Activated T-helper 2 cell treated with anti-CD3 and anti-CD28 coated beads, Interferon-gamma antibody, Interleukin-2, Interleukin-4, amounts not matched to agents 10 μg/mL and 5 μg/mL and 100 μg/mL, durations not matched to agents 14 hours and 24 hours and 36 hours (primary cell): ENCODE data around the gene EHD3. TPM values are rescaled to one million over a fixed set of nuclear protein-coding genes. Genes with fewer than 3 reads are reported as not detected.
A peak's percentile ranks its signal among the peaks of the same experiment; 100 is the strongest.

Experiments used
- DNase-seq: peaks from one replicate; pipeline ENCODE4 v3.0.0; 2021; ENCODE audit warnings: low spot score
- H3K27ac Mint-ChIP-seq: one replicate; pipeline ENCODE4 v1.8.0; 2021; ENCODE audit warnings: mixed read lengths
- H3K27me3 Mint-ChIP-seq: one replicate; pipeline ENCODE4 v1.8.0; 2021; ENCODE audit warnings: low read depth, mixed read lengths
- H3K36me3 Mint-ChIP-seq: one replicate; pipeline ENCODE4 v1.8.0; 2021; ENCODE audit warnings: low read depth, mixed read lengths
- H3K4me1 Mint-ChIP-seq: one replicate; pipeline ENCODE4 v1.8.0; 2021; ENCODE audit warnings: low read depth, mixed read lengths
- H3K4me3 Mint-ChIP-seq: one replicate; pipeline ENCODE4 v1.8.0; 2021; ENCODE audit warnings: low read depth, mild to moderate bottlenecking, moderate library complexity, mixed read lengths
- H3K9me3 Mint-ChIP-seq: one replicate; pipeline ENCODE4 v1.8.0; 2021; ENCODE audit warnings: mixed read lengths
- intact Hi-C: fragments of 100-400 bp; cut with micrococcal nuclease; formaldehyde crosslinking; loops from one replicate; pipeline ENCODE4 v1.15.1; 2023
- total RNA-seq: library from RNA; stranded (reverse); gene quantifications from 2 replicates; pipeline ENCODE4 v1.2.3, GENCODE V29; 2022

The EHD3 gene
- total RNA-seq, 1 donor from 2014 or later, result 1.6 TPM

DNA sequence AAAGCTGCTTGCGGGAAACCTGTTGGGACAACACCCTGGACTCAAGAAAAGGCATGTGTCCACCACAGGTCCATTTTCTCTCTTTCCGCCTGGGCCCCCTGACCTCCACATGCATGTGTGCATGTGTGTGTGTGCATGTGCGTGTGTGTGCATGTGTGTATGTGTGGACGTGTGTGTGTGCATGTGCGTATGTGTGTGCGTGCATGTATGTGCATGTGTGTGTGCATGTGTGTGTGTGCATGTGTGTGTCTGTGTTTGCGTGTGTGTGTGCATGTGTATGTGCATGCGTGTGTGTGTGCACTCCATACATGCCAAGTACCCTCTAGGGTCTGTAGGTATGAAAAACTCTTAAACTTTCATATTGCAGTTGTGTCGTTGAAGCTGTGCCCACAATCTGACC, 33.0 kb upstream of the EHD3 start:
- Mint-ChIP-seq H3K27ac (no peak overlapping the region), H3K4me3 (no peak overlapping the region), H3K36me3 (no peaks in the 10 kb centered on the region), H3K4me1 (no peaks in the 10 kb centered on the region), H3K9me3 (no peaks in the 10 kb centered on the region), H3K27me3 (peaks cover 2% of the 10 kb centered on the region)
- intact Hi-C loops, result no loop called here
- no peak for DNase-seq

DNA sequence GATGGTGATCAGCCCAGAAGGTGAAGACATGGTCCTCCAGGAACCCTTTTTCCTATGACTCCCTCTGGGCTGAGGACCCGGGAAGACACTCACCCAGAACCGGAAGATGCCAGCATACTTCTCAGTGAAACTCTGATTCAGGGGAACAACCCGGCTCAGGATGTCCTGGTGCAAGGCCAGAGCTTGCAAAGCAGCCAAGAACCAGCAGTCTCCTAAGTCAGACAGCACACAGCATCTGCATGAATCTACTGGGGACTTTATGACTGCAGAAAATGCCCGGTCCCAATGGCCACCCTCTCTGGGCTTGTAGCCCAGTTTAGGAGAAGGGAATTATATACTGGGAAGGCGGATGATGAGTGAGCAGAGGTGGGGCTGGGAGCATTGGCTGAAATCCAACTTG, 31.9 kb upstream of the EHD3 start:
- H3K36me3 Mint-ChIP-seq, result no peaks in the 10 kb centered on the region
- no peak overlapping the region for H3K27ac Mint-ChIP-seq
- H3K4me3 Mint-ChIP-seq, result no peak overlapping the region
- H3K27me3 Mint-ChIP-seq, result peaks cover 2% of the 10 kb centered on the region
- no peaks in the 10 kb centered on the region for H3K9me3 Mint-ChIP-seq
- H3K4me1 Mint-ChIP-seq, result no peaks in the 10 kb centered on the region
- DNase-seq, result no peak
- intact Hi-C loops, result no loop called here

DNA sequence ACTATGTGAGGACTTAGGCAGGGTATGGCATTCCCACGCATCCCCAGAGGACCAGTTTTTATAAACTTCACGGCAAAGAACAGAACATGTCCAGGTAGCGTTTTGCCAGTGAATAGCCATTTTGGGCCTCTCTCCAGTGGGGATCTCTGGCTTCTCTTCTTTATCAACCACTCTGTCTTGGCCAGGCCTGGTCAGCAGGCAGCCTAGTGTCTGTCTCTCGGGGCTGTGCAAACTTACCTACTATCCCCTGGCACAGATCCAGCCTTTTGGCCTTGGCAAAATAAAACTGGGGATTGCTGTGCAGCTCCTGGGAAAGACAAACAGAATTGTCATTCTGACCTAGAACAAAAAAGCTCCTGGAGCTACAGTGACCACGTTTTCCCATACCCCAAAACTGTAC, 31.1 kb upstream of the EHD3 start:
- Mint-ChIP-seq H3K4me1 (no peaks in the 10 kb centered on the region), H3K36me3 (no peaks in the 10 kb centered on the region), H3K27ac (no peak overlapping the region), H3K9me3 (no peaks in the 10 kb centered on the region), H3K27me3 (peaks cover 2% of the 10 kb centered on the region), H3K4me3 (no peak overlapping the region)
- no peak for DNase-seq
- intact Hi-C loops, result no loop called here

DNA sequence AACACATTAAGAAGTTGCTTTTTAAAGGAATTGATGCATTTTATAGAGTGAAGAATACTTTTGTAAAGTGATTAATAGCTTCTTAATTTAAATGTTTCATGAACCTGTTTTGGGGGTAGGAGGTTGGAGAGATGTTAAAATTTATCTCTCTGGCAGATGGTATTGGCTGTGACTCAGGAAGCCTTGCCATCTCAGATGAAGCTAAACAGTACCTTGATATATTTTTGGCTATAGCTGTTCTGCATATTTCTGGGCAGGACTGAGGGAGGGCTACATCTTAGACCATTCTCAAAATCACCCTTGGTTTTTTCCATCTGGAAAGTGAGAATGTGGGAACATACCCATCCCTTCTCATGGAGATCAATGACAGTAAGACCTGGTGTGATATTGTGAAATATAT, 30.0 kb upstream of the EHD3 start:
- no peak for DNase-seq
- Mint-ChIP-seq H3K9me3 (no peaks in the 10 kb centered on the region), H3K4me1 (no peaks in the 10 kb centered on the region), H3K36me3 (no peaks in the 10 kb centered on the region), H3K4me3 (no peak overlapping the region), H3K27ac (no peak overlapping the region), H3K27me3 (peaks cover 1% of the 10 kb centered on the region)
- intact Hi-C loops, result no loop called here

DNA sequence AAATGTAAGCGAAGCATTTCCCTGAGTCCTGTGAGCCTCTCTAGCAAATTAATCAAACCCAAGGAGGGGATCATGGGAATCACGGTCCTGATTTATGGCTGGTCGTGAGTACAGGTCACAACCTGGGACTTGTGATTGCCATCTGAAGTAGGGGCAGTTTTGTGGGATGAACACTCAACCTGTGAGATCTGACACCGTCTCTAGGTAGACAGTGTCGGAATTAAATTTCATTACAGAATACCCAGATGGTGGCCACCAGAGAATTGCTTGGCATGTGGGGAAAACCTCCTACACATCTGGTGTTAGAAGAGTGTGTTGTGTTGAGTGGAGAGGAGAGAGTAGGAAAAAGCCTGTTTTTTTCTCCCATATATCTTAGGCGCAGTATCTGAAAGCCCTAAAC, 29.2 kb upstream of the EHD3 start:
- no peak for DNase-seq
- Mint-ChIP-seq H3K36me3 (no peaks in the 10 kb centered on the region), H3K27ac (no peak overlapping the region), H3K4me1 (no peaks in the 10 kb centered on the region), H3K9me3 (no peaks in the 10 kb centered on the region), H3K27me3 (no peaks in the 10 kb centered on the region), H3K4me3 (no peak overlapping the region)
- intact Hi-C loops, result no loop called here

DNA sequence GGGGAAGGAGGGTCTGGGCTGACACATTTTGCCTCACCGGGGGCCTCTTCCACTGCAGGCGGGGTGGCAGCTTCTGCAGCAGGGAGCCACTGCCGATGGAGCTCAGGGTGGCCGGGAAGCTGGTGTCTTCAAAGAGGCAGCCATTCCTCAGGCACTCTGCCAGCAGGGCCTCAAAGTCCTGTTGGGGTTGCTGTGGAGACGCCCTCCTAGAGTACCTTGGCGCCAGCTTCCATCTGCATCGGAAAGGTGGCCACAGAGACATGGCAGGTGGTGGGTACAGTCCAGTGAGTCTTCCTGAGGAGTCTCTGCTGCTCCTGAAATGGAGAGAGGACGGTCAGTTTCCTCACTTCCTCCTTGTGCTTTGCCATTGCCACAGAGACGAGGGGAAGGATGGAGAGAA, 28.8 kb upstream of the EHD3 start:
- Mint-ChIP-seq H3K4me1 (no peaks in the 10 kb centered on the region), H3K4me3 (no peak overlapping the region), H3K9me3 (no peaks in the 10 kb centered on the region), H3K27me3 (no peaks in the 10 kb centered on the region), H3K36me3 (no peaks in the 10 kb centered on the region), H3K27ac (no peak overlapping the region)
- intact Hi-C loops, result no loop called here
- no peak for DNase-seq

DNA sequence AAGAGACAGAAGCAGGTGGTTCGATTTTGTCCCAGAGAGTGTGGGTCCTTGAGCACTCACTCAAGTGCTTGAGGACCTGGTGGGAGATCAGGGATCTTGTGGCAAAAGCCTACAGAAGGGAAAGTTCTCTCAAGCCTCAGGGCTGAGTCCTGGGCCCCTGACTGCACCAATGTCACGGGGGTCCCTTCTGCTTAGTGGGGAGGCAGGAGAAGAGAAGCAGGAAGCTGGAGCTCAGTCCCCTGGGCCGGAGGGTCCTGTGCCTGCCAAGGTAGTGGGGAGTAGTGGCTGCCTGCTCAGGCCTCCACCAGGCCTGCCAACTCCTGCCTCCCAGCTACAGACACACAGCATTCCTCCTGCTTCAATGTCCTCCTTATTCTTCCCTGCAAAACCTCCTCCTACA, 28.3 kb upstream of the EHD3 start:
- Mint-ChIP-seq H3K36me3 (no peaks in the 10 kb centered on the region), H3K4me3 (no peak overlapping the region), H3K4me1 (no peaks in the 10 kb centered on the region), H3K27me3 (no peaks in the 10 kb centered on the region), H3K27ac (no peak overlapping the region), H3K9me3 (no peaks in the 10 kb centered on the region)
- no peak for DNase-seq
- intact Hi-C loops, result no loop called here

DNA sequence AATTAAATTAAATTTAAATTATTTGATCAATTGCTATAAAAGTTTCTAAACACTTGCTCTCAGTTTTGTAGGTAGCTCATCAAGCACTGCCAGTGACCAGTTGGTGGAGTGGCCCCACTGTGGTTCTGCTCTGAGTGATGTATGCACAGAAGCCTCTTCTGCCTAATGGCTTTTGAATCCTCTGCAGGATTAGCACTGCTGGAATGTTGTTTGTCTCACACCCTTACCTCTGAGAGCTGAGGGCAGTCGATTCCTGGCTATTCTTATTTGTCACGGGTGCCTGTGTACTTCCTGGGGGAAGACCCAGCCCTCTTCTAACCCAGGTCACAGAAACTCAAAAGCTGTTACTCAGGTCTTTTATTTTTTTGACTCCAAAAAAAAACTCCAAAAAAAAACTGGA, 26.2 kb upstream of the EHD3 start:
- Mint-ChIP-seq H3K27ac (no peak overlapping the region), H3K27me3 (no peaks in the 10 kb centered on the region), H3K9me3 (no peaks in the 10 kb centered on the region), H3K4me1 (peaks cover 3% of the 10 kb centered on the region), H3K4me3 (no peak overlapping the region), H3K36me3 (no peaks in the 10 kb centered on the region)
- intact Hi-C loops, result no loop called here
- DNase-seq, result no peak

DNA sequence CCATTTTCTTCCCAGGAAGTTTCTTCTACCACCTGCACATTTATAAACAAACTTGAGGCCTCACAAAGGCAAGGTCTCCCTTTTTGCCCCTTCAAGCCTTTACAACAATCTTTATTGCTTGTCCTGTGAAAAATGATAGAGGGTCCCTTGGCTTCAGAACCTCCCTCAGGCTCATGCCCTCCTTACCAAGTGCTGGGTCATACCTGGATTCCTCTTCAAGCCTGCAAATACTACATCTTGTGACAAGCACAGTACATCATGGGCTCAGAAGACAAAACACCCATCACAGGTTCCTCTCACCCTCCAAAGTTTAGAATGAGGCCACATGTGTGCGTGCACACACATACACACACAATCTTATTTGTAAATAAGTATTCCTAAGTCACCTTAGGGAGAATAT, 25.7 kb upstream of the EHD3 start:
- Mint-ChIP-seq H3K9me3 (no peaks in the 10 kb centered on the region), H3K4me3 (no peak overlapping the region)

DNA sequence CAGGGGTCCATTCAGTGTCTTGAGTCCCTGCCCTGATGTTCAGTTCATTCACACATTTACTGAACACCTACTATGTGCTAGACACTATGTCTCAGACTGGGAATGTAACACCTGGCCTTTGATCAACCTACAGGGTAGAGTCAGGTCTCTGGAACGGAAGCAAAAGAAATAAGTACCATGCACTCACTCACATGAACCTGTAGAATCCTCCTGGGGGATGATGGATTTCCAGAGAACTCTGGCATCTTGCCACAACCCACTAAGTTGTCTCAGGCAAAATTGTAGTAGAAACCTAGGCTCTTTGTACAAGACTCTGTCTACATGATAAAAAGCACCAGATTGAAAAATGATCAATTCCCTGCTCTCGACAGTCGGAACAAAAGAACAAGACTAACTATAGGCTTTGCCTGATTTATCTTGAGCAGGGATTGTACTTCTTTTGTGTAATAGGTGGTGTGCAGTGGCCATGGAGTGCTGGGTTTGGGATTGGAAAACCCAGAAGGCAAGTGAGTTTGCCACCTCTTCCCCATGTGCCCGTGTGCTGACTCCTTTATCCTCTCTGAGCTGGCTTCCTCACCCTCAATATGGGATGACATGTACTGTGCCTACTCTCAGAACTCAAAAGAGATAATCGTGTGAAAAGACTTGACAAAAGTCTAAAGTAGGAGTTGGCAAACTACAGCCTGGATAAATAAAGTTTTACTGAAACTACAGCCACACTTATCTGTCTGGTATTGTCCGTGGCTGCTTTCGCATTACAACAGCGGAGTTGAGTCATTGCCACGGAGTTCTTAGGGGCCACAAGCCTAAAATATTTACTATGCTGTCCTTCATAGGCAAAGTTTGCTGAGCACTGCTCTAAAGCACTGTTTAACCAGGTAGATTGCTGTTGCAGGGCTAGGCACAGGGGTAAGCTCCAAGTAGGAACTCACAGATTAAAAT, 21.0 kb upstream of the EHD3 start:
- no peaks in the 10 kb centered on the region for H3K27me3 Mint-ChIP-seq
- intact Hi-C loops, result no loop called here
- DNase-seq, result no peak
- H3K27ac Mint-ChIP-seq, result no peak overlapping the region
- no peaks in the 10 kb centered on the region for H3K9me3 Mint-ChIP-seq
- H3K4me1 Mint-ChIP-seq, result peaks cover 39% of the 10 kb centered on the region
- no peak overlapping the region for H3K4me3 Mint-ChIP-seq
- H3K36me3 Mint-ChIP-seq, result no peaks in the 10 kb centered on the region

More for the DNA sequence above, 25.7 kb upstream of the EHD3 start:
- peaks cover 3% of the 10 kb centered on the region for H3K4me1 Mint-ChIP-seq
- no peak for DNase-seq
- H3K27ac Mint-ChIP-seq, result no peak overlapping the region
- no peaks in the 10 kb centered on the region for H3K36me3 Mint-ChIP-seq
- H3K27me3 Mint-ChIP-seq, result no peaks in the 10 kb centered on the region
- intact Hi-C loops, result no loop called here

DNA sequence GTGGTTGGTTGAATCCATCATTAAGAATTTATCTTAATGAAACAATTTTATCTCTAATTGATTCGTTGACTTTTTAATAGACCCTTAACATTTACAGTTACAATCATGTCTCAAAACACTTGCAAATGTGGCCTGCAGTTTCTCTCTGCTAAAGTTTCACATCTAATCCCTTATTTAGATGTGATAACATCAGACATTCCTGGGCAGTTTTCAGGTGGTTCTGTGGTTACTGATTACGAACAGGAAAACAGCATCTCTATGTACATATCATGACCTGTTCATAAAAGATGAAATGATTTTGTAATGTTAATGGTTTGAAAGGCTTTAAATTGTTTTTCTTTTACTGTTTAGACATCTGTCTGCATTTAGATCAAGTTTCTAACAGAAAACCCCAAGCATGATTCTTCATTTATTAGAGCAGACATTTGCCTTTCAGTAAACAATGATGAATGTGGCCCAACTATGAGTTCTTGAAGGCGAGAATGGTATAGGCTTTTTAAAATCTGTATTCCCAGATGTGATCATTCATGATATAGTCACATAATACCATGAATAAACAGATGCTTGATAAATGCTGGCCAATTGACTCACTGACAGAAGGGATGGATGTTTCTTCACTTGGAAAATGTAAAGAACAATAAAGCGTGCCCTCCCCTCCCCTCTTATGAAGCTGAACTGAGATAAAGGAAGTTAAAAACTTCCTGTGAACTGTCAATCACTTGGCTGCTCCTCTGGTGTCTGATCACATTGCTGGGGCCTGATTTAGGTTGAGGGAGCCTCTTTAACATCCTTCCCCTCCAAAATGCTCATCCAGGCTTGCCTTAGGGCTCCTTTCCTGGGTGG, 20.1 kb upstream of the EHD3 start:
- H3K9me3 Mint-ChIP-seq, result no peaks in the 10 kb centered on the region

DNA sequence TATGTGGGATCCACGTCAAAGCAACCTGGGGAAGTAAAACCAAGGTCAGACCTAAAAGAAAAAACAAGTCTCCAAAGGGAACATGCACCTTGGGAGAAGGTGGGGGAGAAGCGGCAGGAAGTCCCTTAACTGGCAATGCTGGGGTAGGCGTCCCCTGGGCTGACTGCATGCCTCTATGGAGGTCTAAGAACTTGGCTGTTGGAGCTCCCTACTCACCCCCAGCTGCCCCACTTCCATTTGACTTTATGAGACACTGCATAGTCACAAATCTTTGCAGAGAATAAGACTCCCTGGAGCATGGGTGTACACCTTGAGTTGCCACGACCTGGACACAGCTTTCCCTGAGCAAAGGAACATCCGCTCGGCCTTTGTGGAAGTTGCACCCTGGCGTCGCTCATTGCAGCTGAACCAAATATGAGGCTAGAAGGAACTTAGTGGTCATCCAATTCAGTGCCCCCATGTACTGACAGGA, 19.5 kb upstream of the EHD3 start:
- Mint-ChIP-seq H3K27me3 (no peaks in the 10 kb centered on the region), H3K4me3 (no peak overlapping the region), H3K27ac (no peak overlapping the region), H3K36me3 (no peaks in the 10 kb centered on the region), H3K9me3 (no peaks in the 10 kb centered on the region), H3K4me1 (peaks cover 46% of the 10 kb centered on the region)
- DNase-seq, result no peak
- intact Hi-C loops, result no loop called here

More for the DNA sequence above, 20.1 kb upstream of the EHD3 start:
- H3K4me1 Mint-ChIP-seq, result peaks cover 40% of the 10 kb centered on the region
- H3K27ac Mint-ChIP-seq, result no peak overlapping the region
- no peaks in the 10 kb centered on the region for H3K27me3 Mint-ChIP-seq
- H3K4me3 Mint-ChIP-seq, result no peak overlapping the region
- no peak for DNase-seq
- H3K36me3 Mint-ChIP-seq, result no peaks in the 10 kb centered on the region
- intact Hi-C loops, result no loop called here

DNA sequence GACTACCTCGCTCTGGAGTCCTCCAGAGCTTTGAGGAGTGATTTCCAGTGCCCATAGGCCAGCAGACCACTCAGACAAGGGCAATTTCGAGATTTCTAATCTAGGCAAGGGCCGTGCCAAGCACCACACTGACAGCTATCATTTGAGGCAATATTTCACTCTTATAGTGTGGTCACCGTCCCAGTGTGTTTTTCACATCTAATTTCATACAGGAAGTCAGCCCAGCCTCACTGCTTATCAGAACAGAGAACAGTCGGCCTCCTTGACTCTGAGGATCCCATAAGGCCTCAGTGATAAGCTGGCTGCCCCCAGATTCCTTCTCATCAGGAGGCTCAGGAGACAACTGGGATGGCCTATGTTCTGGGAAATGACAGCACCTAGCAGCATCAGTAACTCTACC, 17.2 kb upstream of the EHD3 start:
- Mint-ChIP-seq H3K4me3 (no peak overlapping the region), H3K4me1 (peaks cover 58% of the 10 kb centered on the region), H3K36me3 (no peaks in the 10 kb centered on the region), H3K27ac (peak overlapping the region; percentile 59), H3K9me3 (no peaks in the 10 kb centered on the region), H3K27me3 (peaks cover 2% of the 10 kb centered on the region)
- intact Hi-C loops, result no loop called here
- no peak for DNase-seq
